ENCODE results near the gene RBFOX1.

The RBFOX1 gene

DNA sequence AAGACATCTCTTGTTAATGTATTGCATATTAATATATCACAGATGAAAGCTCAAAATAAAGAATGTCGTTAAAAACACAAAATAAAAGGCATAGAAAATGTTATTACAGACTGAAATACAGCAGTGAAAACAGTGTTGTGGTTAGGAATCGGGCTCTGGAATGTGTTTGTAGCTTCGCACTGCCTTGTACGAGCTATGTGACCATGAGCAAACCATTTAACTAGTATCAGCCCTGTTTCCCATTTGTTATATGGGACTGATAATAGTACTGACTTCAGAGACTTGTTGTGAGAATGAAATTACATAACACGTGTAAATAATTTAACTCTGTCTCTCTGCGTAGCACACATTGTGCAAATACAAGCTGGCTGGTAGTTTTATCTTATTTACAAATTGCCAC is 648 bp upstream of the RBFOX1 start:
- Histone ChIP-seq H3K27ac (no peak overlapping the region), H3K4me3 (no peak overlapping the region)
- TF ChIP-seq, protein P1, sequence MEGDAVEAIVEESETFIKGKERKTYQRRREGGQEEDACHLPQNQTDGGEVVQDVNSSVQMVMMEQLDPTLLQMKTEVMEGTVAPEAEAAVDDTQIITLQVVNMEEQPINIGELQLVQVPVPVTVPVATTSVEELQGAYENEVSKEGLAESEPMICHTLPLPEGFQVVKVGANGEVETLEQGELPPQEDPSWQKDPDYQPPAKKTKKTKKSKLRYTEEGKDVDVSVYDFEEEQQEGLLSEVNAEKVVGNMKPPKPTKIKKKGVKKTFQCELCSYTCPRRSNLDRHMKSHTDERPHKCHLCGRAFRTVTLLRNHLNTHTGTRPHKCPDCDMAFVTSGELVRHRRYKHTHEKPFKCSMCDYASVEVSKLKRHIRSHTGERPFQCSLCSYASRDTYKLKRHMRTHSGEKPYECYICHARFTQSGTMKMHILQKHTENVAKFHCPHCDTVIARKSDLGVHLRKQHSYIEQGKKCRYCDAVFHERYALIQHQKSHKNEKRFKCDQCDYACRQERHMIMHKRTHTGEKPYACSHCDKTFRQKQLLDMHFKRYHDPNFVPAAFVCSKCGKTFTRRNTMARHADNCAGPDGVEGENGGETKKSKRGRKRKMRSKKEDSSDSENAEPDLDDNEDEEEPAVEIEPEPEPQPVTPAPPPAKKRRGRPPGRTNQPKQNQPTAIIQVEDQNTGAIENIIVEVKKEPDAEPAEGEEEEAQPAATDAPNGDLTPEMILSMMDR (IDR thresholded peaks at IDR 0.05), result no peak
- no peak for DNase-seq (ENCODE audit: low spot score)

- H3K27ac ChIP-seq, result no peak overlapping the region
- no peak overlapping the region for H3K4me3 ChIP-seq
- TF ChIP-seq, protein P1 (IDR thresholded peaks at IDR 0.05), result no peak
These were observed 608 bp downstream of the RBFOX1 start for GRCh38 chr16:7333180-7333725.

DNA sequence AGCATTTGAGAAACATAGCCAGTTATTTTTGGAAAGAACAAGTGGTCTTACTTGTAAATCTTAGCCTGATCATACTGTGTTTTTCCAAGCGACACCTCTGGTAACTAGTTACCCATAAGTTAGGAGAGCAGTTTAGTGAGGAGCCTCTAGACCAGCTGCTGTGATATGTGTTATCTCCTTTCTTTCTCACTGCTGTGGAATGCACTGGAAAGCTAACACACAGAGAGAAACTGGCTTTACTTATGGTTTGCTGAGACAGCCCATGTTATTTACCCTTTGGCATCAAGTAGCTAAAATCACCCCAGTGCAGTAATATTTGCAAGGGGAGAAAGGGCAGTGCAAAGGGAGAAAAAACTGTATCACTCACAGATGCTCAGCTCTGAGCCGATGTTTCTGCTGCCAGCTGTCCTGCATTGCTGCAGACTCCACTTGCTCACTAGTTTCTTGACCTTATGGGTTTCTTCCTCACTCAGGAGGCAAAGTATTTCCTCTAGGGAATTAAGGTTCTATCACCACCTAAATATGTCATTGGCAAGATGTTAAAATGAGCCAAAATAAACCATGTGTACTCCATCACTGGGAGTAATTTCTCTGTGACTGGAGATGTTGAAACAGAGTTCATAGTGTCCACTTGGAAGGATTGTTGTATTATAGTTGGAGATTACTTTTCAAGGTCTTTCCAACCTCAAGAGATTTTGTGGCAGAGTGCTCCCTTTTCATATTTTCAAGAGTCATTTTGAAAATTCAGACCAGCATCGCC is 2.3 kb downstream of the RBFOX1 start:
- H3K4me3 ChIP-seq, result no peak overlapping the region
- TF ChIP-seq, protein P1 (IDR thresholded peaks at IDR 0.05), result no peak
- H3K27ac ChIP-seq, result no peak overlapping the region
- DNase-seq (ENCODE audit: low spot score), result no peak

More at GRCh38 chr16:7333180-7333725, 608 bp downstream of the RBFOX1 start:
- no peak for DNase-seq (ENCODE audit: low spot score)

DNA sequence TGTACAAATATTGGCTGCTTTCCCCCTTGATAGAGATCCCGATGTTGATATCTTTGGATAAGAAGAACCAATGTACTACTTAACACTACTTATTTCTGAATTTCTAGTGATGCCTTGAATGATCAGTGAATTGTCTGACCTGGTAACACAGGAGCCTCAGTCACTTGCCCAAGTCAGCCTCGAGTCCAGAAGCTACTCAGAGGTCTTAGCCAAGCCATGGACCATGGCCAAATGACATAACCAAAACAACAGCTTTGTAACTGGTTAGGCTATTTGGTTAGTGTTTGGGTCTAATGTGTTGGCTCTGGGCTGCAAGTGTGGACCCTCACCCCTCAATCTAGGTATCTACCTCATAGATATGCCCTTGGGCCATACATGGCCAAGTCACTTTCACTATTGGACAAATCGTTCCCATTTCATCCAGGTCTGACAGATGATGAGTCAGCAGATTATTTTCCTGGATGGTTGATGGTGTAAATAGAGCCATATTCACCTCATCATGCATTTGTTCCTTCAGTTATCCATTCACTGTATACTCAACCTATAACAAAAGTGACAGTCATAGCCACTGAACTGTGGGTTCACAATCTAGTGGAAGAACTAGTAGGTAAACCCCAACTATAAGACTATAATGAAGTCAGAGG is 3.5 kb downstream of the RBFOX1 start:
- H3K27ac ChIP-seq, result no peak overlapping the region
- H3K4me3 ChIP-seq, result no peak overlapping the region
- no peak for DNase-seq (ENCODE audit: low spot score)
- TF ChIP-seq, protein P1 (IDR thresholded peaks at IDR 0.05), result no peak

DNA sequence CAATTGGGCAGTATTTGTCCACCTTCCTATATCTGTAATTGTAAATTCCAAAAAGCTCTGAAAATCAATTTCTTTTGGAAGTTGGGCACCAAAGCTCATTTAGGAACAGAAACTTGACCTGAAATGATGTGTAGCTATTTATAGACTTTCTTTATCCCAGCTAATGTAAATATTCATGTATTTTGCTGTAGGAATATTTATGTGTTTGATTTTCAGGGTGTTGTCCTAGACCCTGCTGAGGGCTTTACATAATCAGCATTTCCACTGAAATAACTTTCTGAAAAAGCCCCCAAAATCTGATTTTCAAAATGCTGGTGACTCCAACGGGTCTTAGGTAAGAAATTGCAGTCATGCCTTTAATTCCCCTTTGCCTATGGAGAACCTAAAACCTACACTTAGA is 4.1 kb downstream of the RBFOX1 start:
- no peak for DNase-seq (ENCODE audit: low spot score)
- H3K27ac ChIP-seq, result no peak overlapping the region
- TF ChIP-seq, protein P1 (IDR thresholded peaks at IDR 0.05), result no peak
- H3K4me3 ChIP-seq, result no peak overlapping the region

DNA sequence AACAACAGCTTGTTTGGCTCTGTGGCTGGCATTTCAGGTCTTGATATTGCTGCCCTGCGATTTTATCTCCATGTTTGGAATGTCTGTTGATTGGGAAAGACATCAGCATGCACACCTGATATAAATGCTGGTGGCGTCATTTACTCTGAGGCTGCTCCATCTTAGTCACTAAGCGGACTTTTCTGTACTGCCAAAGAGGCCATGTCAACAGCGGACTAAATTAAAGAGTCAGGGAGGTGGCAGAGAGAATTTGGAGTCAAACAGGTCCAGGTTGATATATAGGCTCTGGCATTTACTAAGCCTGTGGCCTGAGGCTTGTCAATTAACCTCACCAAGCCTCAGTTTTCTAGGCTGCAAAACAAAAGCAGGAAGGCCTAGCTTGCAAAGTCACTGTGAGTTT is 6.2 kb downstream of the RBFOX1 start:
- TF ChIP-seq, protein P1 (IDR thresholded peaks at IDR 0.05), result no peak
- Histone ChIP-seq H3K27ac (no peak overlapping the region), H3K4me3 (no peak overlapping the region)
- no peak for DNase-seq (ENCODE audit: low spot score)
